Measurements from ENCODE around the gene C19orf33.
"Not testable (repeated sequence)": the region's sequence is repeated elsewhere in the genome, so short reads cannot be mapped to it uniquely, and the experiment has no call there.

C19orf33 gene

GRCh38 chr19:38309615-38310278 lies 5.7 kb downstream of the C19orf33 start:
- no peak for DNase-seq

- DNase-seq, result no peak
These were observed 6.2 kb downstream of the C19orf33 start for GRCh38 chr19:38310279-38310670.

- no peak for DNase-seq
These were observed 6.9 kb downstream of the C19orf33 start for GRCh38 chr19:38310986-38311385.

GRCh38 chr19:38315657-38316476 lies 11.8 kb downstream of the C19orf33 start, which contains the start of gene YIF1B:
YIF1B (minus strand) TSS chr19:38315947; CDS start chr19:38315917, 30 bp downstream.
- peak; percentile 92 for DNase-seq

- no peak for DNase-seq
These were observed 12.5 kb downstream of the C19orf33 start for GRCh38 chr19:38316477-38317067.

GRCh38 chr19:38317104-38317612 lies 13.1 kb downstream of the C19orf33 start:
- no peak for DNase-seq

GRCh38 chr19:38318660-38319059 lies 14.6 kb downstream of the C19orf33 start:
- DNase-seq, result no peak

GRCh38 chr19:38319421-38320258 lies 15.6 kb downstream of the C19orf33 start, which contains the start of gene KCNK6:
KCNK6 (plus strand) TSS chr19:38319845; CDS start chr19:38319951, 106 bp downstream.
- DNase-seq, result peak; percentile 25

- DNase-seq, result no peak
These were observed 16.9 kb downstream of the C19orf33 start for GRCh38 chr19:38320969-38321339.

- no peak for DNase-seq
These were observed 17.7 kb downstream of the C19orf33 start for GRCh38 chr19:38321646-38322196.

GRCh38 chr19:38323291-38323690 lies 19.2 kb downstream of the C19orf33 start:
- DNase-seq, result no peak

GRCh38 chr19:38324431-38324830 lies 20.4 kb downstream of the C19orf33 start:
- DNase-seq, result no peak

- no peak for DNase-seq
These were observed 22.5 kb downstream of the C19orf33 start for GRCh38 chr19:38326591-38326990.

- no peak for DNase-seq
These were observed 25.6 kb downstream of the C19orf33 start for GRCh38 chr19:38329651-38330050.

- DNase-seq, result no peak
These were observed 27.7 kb downstream of the C19orf33 start for GRCh38 chr19:38331728-38332127.

- no peak for DNase-seq
These were observed 29.2 kb downstream of the C19orf33 start for GRCh38 chr19:38333245-38333644.

- peak; percentile 90 for DNase-seq
These were observed 32.0 kb downstream of the C19orf33 start for GRCh38 chr19:38335949-38336637.

GRCh38 chr19:38336638-38337359 lies 32.7 kb downstream of the C19orf33 start:
- DNase-seq, result peak; percentile 92

GRCh38 chr19:38337360-38337653 lies 33.3 kb downstream of the C19orf33 start:
- DNase-seq, result no peak

GRCh38 chr19:38339011-38339410 lies 35.0 kb downstream of the C19orf33 start:
- DNase-seq, result not testable (repeated sequence)

- DNase-seq, result no peak
These were observed 36.9 kb downstream of the C19orf33 start for GRCh38 chr19:38340927-38341326.

Data from T-helper 9 cell (primary cell).